ENCODE data around the gene TGFBR3L.
A peak's percentile ranks its signal among the peaks of the same experiment; 100 is the strongest.
"Not testable (repeated sequence)": the region's sequence is repeated elsewhere in the genome, so short reads cannot be mapped to it uniquely, and the experiment has no call there.

The TGFBR3L gene

GRCh38 chr19:7930030-7930429 is 15.4 kb downstream of the TGFBR3L start:
- not testable (repeated sequence) for H3K36me3 Mint-ChIP-seq, H3K27me3 Mint-ChIP-seq, H3K4me1 Mint-ChIP-seq, DNase-seq, H3K9me3 Mint-ChIP-seq, H3K27ac Mint-ChIP-seq, H3K4me3 Mint-ChIP-seq
- CTCF ChIA-PET = interaction anchor here (0.6 to 2.8 kb wide), 2 partner anchors 13 to 534 kb away, joined by 5 to 14 read pairs; partner anchors contain the start of gene TIMM44

GRCh38 chr19:7930765-7931164 is 16.1 kb downstream of the TGFBR3L start:
- Mint-ChIP-seq H3K9me3 (no peaks in the 10 kb centered on the region), H3K27ac (peak overlapping the region; percentile 45), H3K27me3 (no peaks in the 10 kb centered on the region), H3K4me3 (no peak overlapping the region), H3K4me1 (peaks cover 5% of the 10 kb centered on the region), H3K36me3 (peaks cover 7% of the 10 kb centered on the region)
- CTCF ChIA-PET = interaction anchor here (0.6 to 2.8 kb wide), 3 partner anchors 12 to 534 kb away, joined by 4 to 14 read pairs (median 5); partner anchors contain the start of gene TIMM44
- no peak for DNase-seq

GRCh38 chr19:7931221-7932061 is 16.8 kb downstream of the TGFBR3L start:
- CTCF ChIA-PET = interaction anchor here (0.6 to 2.8 kb wide), 2 partner anchors 11 to 138 kb away, joined by 4 to 14 read pairs; partner anchors contain the start of gene TIMM44
- no peak overlapping the region for H3K4me3 Mint-ChIP-seq
- no peak for DNase-seq
- peaks cover 7% of the 10 kb centered on the region for H3K36me3 Mint-ChIP-seq
- H3K4me1 Mint-ChIP-seq = peaks cover 2% of the 10 kb centered on the region
- no peak overlapping the region for H3K27ac Mint-ChIP-seq
- no peaks in the 10 kb centered on the region for H3K9me3 Mint-ChIP-seq
- no peaks in the 10 kb centered on the region for H3K27me3 Mint-ChIP-seq

DNA sequence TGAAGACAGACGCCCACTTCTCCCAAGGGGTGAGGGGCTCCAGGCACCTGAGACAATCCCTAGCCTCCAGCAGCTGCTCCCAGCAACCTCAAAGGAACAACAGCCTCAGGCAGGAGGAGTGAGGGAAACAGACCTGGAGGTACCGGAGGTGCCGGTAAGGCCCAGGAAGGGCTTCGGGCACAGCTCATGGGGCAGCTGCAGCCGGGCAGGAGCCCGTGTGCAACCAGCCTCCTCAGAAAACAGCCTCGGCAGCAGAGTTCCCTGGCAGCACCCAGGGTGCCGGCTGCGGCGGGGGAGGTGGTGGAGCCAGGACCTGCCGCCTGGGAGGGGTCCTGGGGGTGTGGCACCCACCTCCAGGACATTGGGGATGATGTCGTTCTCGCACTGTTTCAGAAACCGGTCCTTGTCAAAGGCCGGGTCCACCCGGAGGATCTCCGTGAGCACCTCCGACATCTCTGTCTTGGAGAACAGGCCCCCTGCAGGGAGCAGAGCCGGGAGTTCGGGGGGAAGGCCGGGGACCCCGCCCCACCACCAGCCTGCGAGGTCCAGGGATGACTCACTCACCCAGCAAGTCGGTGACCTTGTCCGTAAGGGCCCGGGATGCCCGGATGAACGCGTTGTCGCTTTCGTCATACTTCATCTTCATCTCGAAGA is 17.8 kb downstream of the TGFBR3L start:
- no peak overlapping the region for H3K4me3 Mint-ChIP-seq
- H3K36me3 Mint-ChIP-seq = peaks cover 7% of the 10 kb centered on the region
- CTCF ChIA-PET = no interaction called here

GRCh38 chr19:7932930-7933300 is 18.3 kb downstream of the TGFBR3L start:
- no peaks in the 10 kb centered on the region for H3K27me3 Mint-ChIP-seq
- no peak overlapping the region for H3K4me3 Mint-ChIP-seq
- H3K4me1 Mint-ChIP-seq = no peaks in the 10 kb centered on the region
- CTCF ChIA-PET = no interaction called here
- DNase-seq = no peak
- H3K9me3 Mint-ChIP-seq = no peaks in the 10 kb centered on the region
- H3K36me3 Mint-ChIP-seq = peaks cover 9% of the 10 kb centered on the region
- no peak overlapping the region for H3K27ac Mint-ChIP-seq

More for the DNA sequence above, 17.8 kb downstream of the TGFBR3L start:
- no peaks in the 10 kb centered on the region for H3K4me1 Mint-ChIP-seq
- no peaks in the 10 kb centered on the region for H3K27me3 Mint-ChIP-seq
- no peak for DNase-seq
- no peaks in the 10 kb centered on the region for H3K9me3 Mint-ChIP-seq
- H3K27ac Mint-ChIP-seq = no peak overlapping the region

- Mint-ChIP-seq H3K36me3 (peaks cover 10% of the 10 kb centered on the region), H3K27ac (no peak overlapping the region), H3K4me3 (no peak overlapping the region), H3K9me3 (no peaks in the 10 kb centered on the region), H3K4me1 (no peaks in the 10 kb centered on the region), H3K27me3 (no peaks in the 10 kb centered on the region)
- DNase-seq = no peak
- CTCF ChIA-PET = no interaction called here
Measured at GRCh38 chr19:7933411-7933810, 18.8 kb downstream of the TGFBR3L start.

GRCh38 chr19:7933828-7934725 is 19.4 kb downstream of the TGFBR3L start:
- H3K27me3 Mint-ChIP-seq = no peaks in the 10 kb centered on the region
- no peak overlapping the region for H3K27ac Mint-ChIP-seq
- H3K4me1 Mint-ChIP-seq = peaks cover 3% of the 10 kb centered on the region
- H3K4me3 Mint-ChIP-seq = no peak overlapping the region
- CTCF ChIA-PET = interaction anchor here (1.8 kb wide), 1 partner anchor 10 kb away, joined by 7 read pairs; the partner anchor contains the start of gene TIMM44
- H3K36me3 Mint-ChIP-seq = peaks cover 13% of the 10 kb centered on the region
- no peak for DNase-seq
- H3K9me3 Mint-ChIP-seq = no peaks in the 10 kb centered on the region

DNA sequence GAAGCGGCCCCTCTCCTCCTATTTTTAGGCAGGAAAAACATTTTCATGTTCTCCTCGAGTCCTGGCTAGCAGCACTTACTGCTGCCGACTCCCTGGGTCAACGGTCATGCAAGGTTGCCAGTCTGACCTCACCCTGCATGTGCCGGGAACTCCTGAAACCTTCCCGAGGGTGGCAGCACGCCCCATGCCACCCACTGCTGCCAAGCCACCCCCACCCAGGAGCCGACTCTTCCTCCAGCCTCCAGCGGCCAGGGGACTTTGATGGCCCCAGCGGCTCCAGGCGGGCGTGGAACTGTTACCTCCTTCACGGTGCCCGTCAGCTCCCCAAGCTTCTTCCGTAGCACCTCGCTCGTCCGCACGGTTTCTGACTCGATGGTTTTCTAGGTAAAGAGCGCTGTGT is 20.1 kb downstream of the TGFBR3L start:
- Mint-ChIP-seq H3K4me3 (no peak overlapping the region), H3K36me3 (peaks cover 13% of the 10 kb centered on the region), H3K4me1 (peaks cover 3% of the 10 kb centered on the region), H3K27me3 (no peaks in the 10 kb centered on the region), H3K9me3 (no peaks in the 10 kb centered on the region), H3K27ac (no peak overlapping the region)
- CTCF ChIA-PET = interaction anchor here (1.8 kb wide), 1 partner anchor 9 kb away, joined by 7 read pairs; the partner anchor contains the start of gene TIMM44
- no peak for DNase-seq

DNA sequence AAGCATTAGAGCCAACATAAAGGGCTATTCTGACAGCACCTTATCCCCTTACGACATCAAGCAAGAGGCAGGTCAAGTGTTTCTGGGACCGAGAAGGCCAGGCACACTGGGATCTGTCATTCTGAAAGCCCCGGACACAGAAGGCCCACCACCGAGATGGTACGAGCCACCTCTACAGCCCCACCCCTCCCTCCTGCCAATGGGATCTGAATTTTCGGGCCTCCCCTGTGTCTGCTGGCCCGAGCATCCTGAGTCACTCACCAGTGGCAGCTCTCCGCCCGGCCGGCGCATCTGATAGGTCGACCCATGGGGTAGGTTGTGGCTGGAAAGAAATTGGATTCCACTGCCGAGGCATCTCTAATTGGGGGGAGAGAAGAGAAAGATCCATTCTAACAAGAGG is 26.2 kb downstream of the TGFBR3L start:
- CTCF ChIA-PET = no interaction called here
- DNase-seq = no peak
- Mint-ChIP-seq H3K36me3 (peaks cover 13% of the 10 kb centered on the region), H3K4me3 (no peak overlapping the region), H3K27ac (no peak overlapping the region), H3K27me3 (no peaks in the 10 kb centered on the region), H3K4me1 (peaks cover 37% of the 10 kb centered on the region), H3K9me3 (no peaks in the 10 kb centered on the region)

DNA sequence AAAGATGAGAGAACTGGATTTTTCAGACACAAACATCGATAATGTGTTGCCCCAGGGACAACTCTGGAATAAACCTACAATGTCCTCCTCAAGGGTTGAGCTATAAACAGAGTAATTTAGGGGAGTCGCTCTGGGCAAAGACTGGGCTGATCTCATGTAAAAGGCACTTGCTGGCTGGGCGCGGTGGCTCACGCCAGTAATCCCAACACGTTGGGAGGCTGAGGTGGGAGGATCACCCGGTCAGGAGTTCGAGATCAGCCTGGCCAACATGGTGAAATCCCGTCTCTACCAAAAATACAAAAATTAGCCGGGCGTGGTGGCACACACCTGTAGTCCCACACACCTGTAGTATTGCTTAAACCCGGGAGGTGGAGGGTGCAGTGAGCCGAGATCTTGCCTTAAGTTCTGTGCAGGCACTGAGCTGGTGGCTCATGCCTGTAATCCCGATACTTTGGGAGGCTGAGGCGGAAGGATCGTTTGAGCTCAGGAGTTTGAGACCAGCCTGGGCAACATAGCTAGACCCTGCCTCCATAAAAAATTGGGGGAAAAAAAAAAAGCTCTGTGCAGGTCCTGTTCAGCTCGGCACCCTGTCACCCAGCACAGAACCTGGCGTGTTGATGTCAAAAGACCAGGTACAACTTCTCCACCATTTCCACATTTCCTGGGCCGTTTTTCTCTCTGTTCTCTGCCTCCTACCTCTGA is 27.4 kb downstream of the TGFBR3L start:
- Mint-ChIP-seq H3K9me3 (no peaks in the 10 kb centered on the region), H3K27me3 (no peaks in the 10 kb centered on the region), H3K36me3 (peaks cover 13% of the 10 kb centered on the region), H3K4me1 (peaks cover 37% of the 10 kb centered on the region), H3K4me3 (peak overlapping the region; percentile 82), H3K27ac (no peak overlapping the region)
- CTCF ChIA-PET = interaction anchor here (2.5 kb wide), 1 partner anchor 12 kb away, joined by 14 read pairs; no protein-coding TSS in a partner anchor
- DNase-seq = no peak

GRCh38 chr19:7942981-7943443 is 28.4 kb downstream of the TGFBR3L start:
- H3K4me3 Mint-ChIP-seq = peak overlapping the region; percentile 82
- H3K36me3 Mint-ChIP-seq = peaks cover 11% of the 10 kb centered on the region
- no peaks in the 10 kb centered on the region for H3K9me3 Mint-ChIP-seq
- CTCF ChIA-PET = interaction anchor here (0.8 to 2.5 kb wide), 11 partner anchors 8 to 172 kb away, joined by 3 to 14 read pairs (median 7); partner anchors contain the start of genes MAP2K7 and SNAPC2
- peaks cover 37% of the 10 kb centered on the region for H3K4me1 Mint-ChIP-seq
- DNase-seq = no peak
- H3K27me3 Mint-ChIP-seq = no peaks in the 10 kb centered on the region
- H3K27ac Mint-ChIP-seq = peak overlapping the region; percentile 94

DNA sequence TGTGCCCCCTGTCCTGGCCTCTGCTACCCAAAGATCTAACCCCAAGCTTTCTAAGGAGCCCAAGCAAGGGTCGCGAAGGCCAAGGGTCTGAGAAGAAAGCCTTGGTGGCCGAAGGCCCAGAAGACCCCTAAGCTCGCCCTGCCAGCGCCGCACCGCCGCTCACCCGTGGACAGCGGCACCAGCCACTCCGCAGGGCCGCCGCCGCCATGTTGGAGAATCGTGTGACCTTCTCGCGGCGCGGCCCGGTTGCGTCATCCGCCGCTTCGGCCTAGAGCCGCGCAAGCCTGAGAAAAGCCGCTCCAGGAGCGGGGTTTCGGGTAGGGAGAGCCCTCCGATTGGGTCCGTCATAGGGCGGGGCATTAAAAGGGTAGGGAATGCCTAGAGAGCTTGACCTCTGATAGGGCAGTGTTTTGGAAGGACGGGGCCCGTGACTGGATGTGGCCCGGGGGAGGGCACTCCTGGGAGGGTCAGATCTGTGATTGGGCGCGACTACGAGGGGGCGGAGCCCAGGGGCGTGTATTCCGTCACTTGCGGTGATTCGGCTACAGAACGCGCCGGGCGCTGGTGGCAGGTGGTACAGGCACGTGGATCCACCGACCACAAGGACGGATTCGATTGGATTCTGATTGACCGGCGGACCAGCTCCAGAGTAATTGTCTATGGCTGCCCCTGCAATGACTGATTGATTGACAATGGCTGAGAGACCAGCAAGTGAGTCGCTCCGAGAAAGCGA is 29.0 kb downstream of the TGFBR3L start, which contains the start of gene TIMM44:
TIMM44 (minus strand) TSS at position 223 of the 733 bp plus-strand sequence; CDS start at position 208, 15 bp downstream.
- Mint-ChIP-seq H3K27me3 (no peaks in the 10 kb centered on the region), H3K4me1 (peaks cover 37% of the 10 kb centered on the region), H3K36me3 (peaks cover 10% of the 10 kb centered on the region), H3K27ac (peak within 1 kb of the TSS; percentile 94), H3K9me3 (no peaks in the 10 kb centered on the region), H3K4me3 (peak within 1 kb of the TSS; percentile 82)
- DNase-seq = peak; percentile 99
- CTCF ChIA-PET = interaction anchor here (0.5 to 2.5 kb wide), 23 partner anchors 8 to 752 kb away, joined by 3 to 14 read pairs (median 4); partner anchors contain the start of genes MAP2K7 and SNAPC2
